HG03066 (cell line): ENCODE results near the gene CARM1.
"Not testable (repeated sequence)": the region's sequence is repeated elsewhere in the genome, so short reads cannot be mapped to it uniquely, and the experiment has no call there.

Experiments
- ATAC-seq: cut with Tn5 transposase; IDR thresholded peaks from one replicate; pipeline ENCODE4 v1.9.1; 2021; ENCODE audit warnings: low read depth; ENCODE audit not compliant: unreplicated experiment

Gene CARM1

GRCh38 chr19:10846500-10847202 is 24.7 kb upstream of the CARM1 start:
- ATAC-seq = no peak

- no peak for ATAC-seq
Observed at GRCh38 chr19:10848230-10848856, 23.0 kb upstream of the CARM1 start, which contains the start of gene C19orf38. Gene C19orf38 (plus strand): TSS chr19:10848415. CDS start chr19:10848509, 94 bp downstream.

- no peak for ATAC-seq
Observed at GRCh38 chr19:10850631-10851030, 20.7 kb upstream of the CARM1 start.

GRCh38 chr19:10852098-10852800 is 19.1 kb upstream of the CARM1 start:
- ATAC-seq = no peak

- no peak for ATAC-seq
Observed at GRCh38 chr19:10852941-10853340, 18.4 kb upstream of the CARM1 start.

- ATAC-seq = no peak
Observed at GRCh38 chr19:10854350-10855089, 16.8 kb upstream of the CARM1 start.

GRCh38 chr19:10855879-10856522 is 15.4 kb upstream of the CARM1 start:
- ATAC-seq = no peak

- ATAC-seq = not testable (repeated sequence)
Observed at GRCh38 chr19:10856899-10857298, 14.5 kb upstream of the CARM1 start.

- no peak for ATAC-seq
Observed at GRCh38 chr19:10858204-10858828, 13.0 kb upstream of the CARM1 start.

GRCh38 chr19:10861103-10861651 is 10.2 kb upstream of the CARM1 start:
- ATAC-seq = no peak

GRCh38 chr19:10862561-10863106 is 8.7 kb upstream of the CARM1 start:
- ATAC-seq = no peak

- ATAC-seq = no peak
Observed at GRCh38 chr19:10863107-10863717, 8.1 kb upstream of the CARM1 start.

- no peak for ATAC-seq
Observed at GRCh38 chr19:10864538-10864899, 6.8 kb upstream of the CARM1 start.

- no peak for ATAC-seq
Observed at GRCh38 chr19:10866495-10866894, 4.9 kb upstream of the CARM1 start.

GRCh38 chr19:10868872-10869547 is 2.3 kb upstream of the CARM1 start:
- no peak for ATAC-seq

GRCh38 chr19:10869872-10870311 is 1.5 kb upstream of the CARM1 start:
- ATAC-seq = not testable (repeated sequence)

GRCh38 chr19:10870501-10870954 is 825 bp upstream of the CARM1 start:
- no peak for ATAC-seq
